ENCODE measurements around the gene B4GALT1.

B4GALT1 gene

DNA sequence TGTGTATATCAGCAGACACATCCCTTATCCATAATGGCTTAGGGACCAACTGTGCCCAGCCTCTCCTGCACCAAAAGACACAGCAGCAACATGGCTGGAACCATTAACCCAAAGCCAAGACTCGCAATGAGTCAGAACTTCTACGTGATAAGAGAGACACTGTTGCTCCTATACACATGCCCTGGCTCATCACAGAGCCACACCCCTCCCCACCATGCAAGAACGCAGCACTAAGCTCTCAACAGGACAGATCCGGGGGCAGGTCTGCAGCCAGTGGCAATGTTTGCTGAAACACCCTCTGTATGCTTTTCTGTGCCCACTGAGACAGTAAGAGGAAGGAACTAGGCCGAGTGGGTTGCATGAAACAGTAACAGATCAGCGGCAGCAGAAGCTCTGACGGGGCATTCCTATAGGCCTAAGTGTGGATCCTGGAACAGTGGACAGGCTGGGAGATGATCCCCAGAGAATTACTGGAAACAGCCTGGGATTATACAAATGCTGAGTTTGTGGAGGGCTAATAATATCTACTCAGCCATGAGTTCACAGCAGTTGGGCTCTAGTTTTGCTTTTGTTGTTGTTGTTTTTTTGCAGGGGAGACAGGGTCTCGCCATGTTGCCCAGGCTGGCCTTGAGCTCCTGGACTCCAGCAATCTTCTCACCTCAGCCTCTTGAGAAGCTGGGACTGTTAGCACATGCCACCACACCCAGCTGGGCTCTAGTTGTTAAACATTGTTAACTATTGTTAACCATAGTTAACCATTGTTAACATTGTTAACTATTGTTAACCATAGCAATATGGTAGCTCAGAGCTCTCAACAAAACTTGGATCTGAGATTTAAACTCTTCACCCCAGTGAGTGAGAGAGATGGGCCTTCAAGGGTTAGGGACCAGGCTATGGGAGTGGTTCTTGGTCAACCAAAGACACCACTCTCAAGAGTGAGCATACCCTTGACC lies 41.0 kb downstream of the B4GALT1 start:
- in situ Hi-C loops (cut with MboI; ENCODE audit: low sequenced_read_pairs), result no loop called here

DNA sequence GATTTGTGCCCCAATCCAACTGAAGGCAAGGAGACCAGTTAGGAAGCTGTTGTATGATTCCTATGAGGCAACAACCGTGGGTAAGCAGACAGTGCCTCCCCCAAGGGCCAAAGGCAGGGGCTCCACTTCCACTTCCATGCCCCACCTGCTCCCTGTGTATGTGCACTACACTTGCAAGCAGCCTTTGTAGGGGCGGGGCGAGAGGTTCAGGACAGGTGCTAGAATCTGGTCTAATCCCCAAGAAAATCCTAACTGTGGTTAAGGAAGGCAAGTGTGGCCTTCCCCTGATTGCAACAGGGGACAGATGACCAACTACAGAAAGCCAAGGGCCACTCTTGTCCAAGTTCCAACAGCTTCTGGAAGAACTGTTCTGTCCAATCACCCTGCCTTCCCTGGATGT lies 41.7 kb downstream of the B4GALT1 start:
- in situ Hi-C loops (cut with MboI; ENCODE audit: low sequenced_read_pairs), result no loop called here

DNA sequence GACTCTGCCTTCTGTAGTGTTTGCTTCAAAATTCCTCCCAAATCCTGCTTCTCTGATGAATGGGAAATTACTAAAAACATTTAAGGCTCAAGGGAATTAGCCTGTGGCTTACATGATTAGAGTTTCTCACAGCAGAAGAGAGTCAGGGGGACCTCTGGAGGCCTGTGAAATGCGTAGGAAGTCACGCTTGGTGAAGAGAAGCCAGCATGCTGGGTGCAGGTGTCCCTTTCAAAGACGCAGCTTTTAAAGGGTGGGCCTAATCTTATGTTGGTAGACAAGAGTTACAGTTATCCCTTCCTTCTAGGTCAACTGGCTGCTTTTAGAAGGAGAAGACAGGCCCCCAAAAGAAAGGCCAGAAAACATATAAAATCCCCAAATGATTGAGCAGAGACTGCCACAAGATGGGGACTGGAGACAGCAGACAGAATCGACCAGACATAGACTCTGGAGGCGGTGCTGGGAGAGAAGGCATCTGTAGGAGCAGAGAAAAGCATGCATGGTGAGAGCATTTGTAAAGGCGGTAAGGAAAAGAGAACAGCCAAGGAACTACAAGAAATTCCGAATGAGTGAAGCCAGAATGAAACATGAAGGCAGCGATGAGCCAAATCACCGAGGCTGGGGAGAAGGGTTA lies 42.3 kb downstream of the B4GALT1 start:
- in situ Hi-C loops (cut with MboI; ENCODE audit: low sequenced_read_pairs), result no loop called here

- in situ Hi-C loops (cut with MboI; ENCODE audit: low sequenced_read_pairs), result no loop called here
These were observed 43.1 kb downstream of the B4GALT1 start for GRCh38 chr9:33124046-33124445.

- in situ Hi-C loops (cut with MboI; ENCODE audit: low sequenced_read_pairs), result no loop called here
These were observed 43.6 kb downstream of the B4GALT1 start for GRCh38 chr9:33123407-33124031.

GRCh38 chr9:33120620-33121019 lies 46.5 kb downstream of the B4GALT1 start:
- in situ Hi-C loops (cut with MboI; ENCODE audit: low sequenced_read_pairs), result no loop called here

DNA sequence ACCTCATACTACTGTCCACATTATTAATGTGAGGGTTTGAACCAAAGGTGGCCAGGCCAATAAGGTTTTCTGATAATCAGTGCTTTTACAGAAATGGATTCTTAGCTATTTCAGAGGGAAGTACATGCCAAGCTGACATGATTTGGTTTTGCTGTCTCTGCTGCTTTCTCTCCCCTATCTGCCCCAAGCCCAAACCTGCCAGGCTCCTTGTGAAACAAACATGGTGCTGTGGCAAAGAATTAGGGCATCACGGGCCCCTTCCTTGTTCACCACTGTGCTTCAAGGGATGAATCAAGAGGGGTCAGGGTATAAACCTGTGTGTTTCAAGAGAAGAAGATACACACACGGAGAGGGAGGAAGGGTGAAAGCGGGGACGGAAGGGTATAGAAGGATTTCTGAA lies 49.3 kb downstream of the B4GALT1 start:
- in situ Hi-C loops (cut with MboI; ENCODE audit: low sequenced_read_pairs), result no loop called here

- in situ Hi-C loops (cut with MboI; ENCODE audit: low sequenced_read_pairs), result no loop called here
These were observed 49.8 kb downstream of the B4GALT1 start for GRCh38 chr9:33117306-33117705.

DNA sequence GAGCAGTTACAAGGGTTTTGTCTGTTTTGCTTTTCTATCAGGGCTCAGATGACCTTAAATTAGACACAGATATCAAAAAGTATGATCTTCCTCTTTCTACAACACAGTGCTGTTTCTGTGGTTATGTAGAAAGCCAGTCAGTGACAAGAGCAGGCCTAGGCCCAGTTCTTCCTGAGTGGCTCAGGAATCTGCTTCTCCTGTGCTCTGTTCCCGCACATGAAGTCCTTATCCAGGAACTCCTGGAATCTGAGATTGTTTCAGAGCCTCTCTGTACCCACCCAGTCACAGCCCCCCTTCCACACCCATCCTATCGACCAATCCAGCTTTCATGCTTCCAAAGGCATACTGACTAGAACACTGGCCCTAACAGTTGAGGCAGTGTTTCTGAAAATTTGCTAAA lies 50.3 kb downstream of the B4GALT1 start:
- in situ Hi-C loops (cut with MboI; ENCODE audit: low sequenced_read_pairs), result no loop called here

DNA sequence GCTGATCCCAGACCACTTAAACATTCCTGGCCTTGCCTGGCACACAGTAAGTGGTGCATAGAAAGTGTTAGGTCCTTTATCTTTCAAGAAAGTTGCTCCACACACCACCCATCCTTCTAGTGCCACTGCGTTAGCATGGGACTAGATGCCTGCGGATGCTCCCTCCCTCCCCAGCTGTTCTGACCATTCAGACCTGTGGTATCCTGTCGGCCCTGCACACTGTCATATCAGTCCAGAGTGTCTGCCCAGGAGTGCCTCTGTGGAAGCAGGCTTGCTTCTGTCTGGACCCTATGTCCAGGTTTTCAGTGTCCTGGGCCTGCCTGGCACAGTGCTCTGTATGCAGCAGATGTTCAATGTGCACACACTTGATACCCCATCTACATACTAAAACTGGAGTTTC lies 52.4 kb downstream of the B4GALT1 start:
- in situ Hi-C loops (cut with MboI; ENCODE audit: low sequenced_read_pairs), result no loop called here

DNA sequence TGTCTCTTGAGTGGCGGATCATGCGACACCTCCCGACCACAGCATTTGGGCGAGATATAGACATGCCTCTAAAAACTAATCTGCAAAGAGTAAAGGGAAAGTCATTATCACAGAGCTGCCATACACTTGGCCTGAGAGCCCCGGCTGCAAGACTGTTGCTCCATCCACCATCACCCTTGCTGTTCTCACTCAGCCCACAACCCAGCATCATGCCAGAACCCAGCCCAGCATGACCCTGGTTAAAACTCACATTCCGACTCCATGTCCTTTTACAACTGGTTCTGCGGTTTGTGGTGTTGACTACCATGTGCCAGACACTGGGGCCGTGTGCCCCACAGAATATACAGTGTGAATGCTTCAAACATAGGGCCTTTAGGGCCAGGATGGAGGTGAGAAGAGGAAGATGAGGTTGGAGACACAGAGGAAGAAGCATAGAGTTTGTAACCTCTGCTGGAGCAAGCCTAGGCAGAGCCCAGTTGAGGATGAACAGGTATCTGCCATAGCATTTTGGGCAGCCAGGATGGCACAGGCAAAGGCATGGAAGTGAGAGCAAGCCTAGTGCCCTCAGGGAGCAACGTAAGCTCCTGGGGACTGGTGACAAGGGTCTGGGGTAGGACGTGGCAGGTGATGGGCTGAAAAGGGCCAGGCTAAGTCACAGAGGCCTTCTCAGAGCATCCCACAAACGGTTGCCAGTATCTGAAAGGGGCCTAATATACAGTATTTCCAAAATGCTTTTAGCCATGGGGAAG lies 53.2 kb downstream of the B4GALT1 start:
- in situ Hi-C loops (cut with MboI; ENCODE audit: low sequenced_read_pairs), result no loop called here

GRCh38 chr9:33112094-33112493 lies 55.0 kb downstream of the B4GALT1 start:
- in situ Hi-C loops (cut with MboI; ENCODE audit: low sequenced_read_pairs), result no loop called here

GRCh38 chr9:33111631-33112030 lies 55.5 kb downstream of the B4GALT1 start:
- in situ Hi-C loops (cut with MboI; ENCODE audit: low sequenced_read_pairs), result no loop called here

- in situ Hi-C loops (cut with MboI; ENCODE audit: low sequenced_read_pairs), result no loop called here
These were observed 56.5 kb downstream of the B4GALT1 start for GRCh38 chr9:33110686-33111085.

DNA sequence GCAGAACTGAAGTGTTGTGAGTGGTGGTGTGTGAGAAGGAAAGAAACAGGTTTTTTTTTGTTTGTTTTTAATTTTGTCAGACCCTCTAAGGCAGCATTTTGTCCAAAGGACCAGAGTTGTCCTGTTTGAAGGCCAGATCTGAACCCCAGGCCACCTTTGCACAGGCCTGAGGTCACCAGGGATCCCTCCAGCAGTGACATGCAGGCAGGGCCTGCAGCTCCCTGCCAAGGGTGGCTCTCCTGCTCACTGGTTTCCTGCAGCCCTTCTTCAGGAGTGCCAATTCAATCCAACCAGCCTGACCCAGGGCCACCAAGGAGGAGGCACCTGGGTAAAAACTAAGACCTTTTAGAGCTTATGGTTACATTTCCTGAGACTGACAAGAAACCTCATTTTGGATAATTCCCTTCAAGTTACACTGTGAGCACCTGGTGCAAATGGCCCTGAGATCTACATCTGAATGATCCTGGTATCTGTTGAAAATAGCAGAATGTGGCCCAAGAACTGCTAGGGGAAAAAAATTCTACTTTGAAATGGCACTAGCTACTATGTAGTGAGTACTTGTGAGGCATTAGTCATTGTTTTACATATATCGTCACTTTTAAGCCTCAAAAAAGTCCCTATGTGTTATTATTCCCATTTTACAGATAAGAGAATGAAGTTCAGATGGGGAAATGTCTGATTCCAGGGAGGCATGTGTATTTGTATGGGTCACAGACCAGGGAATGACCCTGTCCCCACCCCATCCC lies 57.1 kb downstream of the B4GALT1 start:
- in situ Hi-C loops (cut with MboI; ENCODE audit: low sequenced_read_pairs), result no loop called here

DNA sequence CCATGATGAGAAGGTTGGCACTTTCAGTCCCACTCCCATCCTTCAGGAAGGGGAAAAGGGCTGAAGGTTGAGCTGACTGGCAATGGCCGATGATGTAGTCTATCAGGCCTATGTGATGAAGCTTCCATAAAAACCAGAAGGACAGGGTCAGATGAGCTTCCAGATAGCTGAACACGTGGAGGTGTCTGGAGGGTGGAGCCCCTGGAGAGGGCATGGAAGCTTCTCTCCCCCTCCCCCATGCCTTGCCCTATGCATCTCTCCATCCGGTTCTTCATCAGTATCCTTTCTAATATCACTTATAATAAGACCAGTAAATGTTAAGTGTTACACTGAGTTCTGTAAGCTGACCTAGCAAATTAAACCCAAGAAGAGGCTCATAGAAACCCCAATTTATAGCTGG lies 58.0 kb downstream of the B4GALT1 start:
- in situ Hi-C loops (cut with MboI; ENCODE audit: low sequenced_read_pairs), result no loop called here

DNA sequence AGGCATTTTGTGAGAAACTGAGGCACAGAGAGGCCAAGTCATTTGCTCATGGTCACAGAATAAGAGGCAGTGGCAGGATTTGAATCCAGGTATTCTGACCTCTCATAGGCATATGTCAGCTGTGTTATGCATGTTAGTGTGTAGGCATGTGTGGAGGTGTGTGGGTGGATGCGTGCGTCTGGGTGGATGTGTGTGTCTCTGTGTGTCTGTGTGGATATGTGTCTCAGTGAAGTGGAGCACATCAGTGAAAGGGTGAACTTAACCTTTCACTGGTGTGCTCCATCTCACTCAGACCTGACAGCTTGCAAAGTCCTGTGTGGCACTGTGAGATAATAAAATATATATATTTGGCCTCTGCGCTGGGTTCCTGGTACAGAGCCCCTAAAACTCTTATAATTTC lies 58.7 kb downstream of the B4GALT1 start:
- in situ Hi-C loops (cut with MboI; ENCODE audit: low sequenced_read_pairs), result no loop called here

DNA sequence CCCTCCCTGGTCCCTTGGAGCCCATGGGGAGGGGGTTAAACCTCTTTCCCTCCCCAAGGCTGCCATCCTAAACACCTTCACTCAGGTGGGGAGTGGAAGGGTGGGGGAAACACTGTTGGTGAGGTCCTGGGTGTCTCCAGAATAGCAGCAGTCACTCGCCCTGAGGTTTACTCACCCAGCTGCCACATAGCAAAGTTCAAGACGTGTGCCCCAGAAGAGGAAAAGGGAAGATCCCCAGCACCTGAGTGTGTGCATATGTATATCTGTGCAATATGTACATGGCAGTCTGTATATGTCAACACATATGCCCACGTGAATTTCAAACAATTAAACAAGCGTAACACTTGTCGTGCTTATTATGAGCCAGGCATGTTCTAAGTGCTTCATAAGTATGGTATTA lies 59.4 kb downstream of the B4GALT1 start:
- in situ Hi-C loops (cut with MboI; ENCODE audit: low sequenced_read_pairs), result no loop called here

- in situ Hi-C loops (cut with MboI; ENCODE audit: low sequenced_read_pairs), result no loop called here
These were observed 60.1 kb downstream of the B4GALT1 start for GRCh38 chr9:33106827-33107621.

DNA sequence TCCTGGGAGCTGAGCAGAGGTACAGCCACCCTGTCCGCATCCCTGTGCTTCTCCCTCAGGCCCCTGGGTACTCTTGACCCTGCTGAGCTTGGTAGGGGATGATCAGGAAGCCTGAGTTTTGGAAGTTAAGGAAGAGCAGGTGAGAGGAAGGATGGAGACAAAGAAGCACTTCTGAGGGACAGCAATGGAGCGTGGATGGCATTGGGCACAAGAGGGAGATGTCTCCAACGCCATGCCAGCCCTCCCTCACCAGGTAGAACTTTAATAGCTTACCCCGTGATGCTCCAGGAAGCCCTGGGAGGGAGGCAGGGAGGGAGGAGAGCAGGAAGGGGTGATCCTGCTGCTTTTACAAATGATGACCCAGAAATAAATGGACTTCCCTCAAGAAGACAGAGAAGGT lies 60.8 kb downstream of the B4GALT1 start:
- in situ Hi-C loops (cut with MboI; ENCODE audit: low sequenced_read_pairs), result no loop called here

Data from HL-60/S4 treated with phorbol 12-myristate 13-acetate at 8.2 ng/mL for 4 days and 3 days (cell line).